K562 (cell line): Measurements from ENCODE around the gene GNS. TPM values are rescaled to one million over a fixed set of nuclear protein-coding genes. Genes with fewer than 3 reads are reported as not detected.

ENCODE experiments used
- ATF1 ChIP-seq, 2 experiments: fragments of 450-650 bp in 1 of 2; IDR thresholded peaks; 2 replicates each; pipeline ENCODE4 v1.6.1; 2016; ENCODE audit warnings: missing compliant biosample characterization in 1 of 2, missing genetic modification characterization in 1 of 2
- ATF6 ChIP-seq: sonication (generic); formaldehyde crosslinking; IDR thresholded peaks from 2 replicates; pipeline ENCODE4 v1.4.0; 2020; ENCODE audit warnings: mild to moderate bottlenecking, missing genetic modification reagents
- CTBP1 ChIP-seq: fragments of 450-650 bp; IDR thresholded peaks from 2 replicates; pipeline ENCODE4 v1.6.1; 2016; ENCODE audit warnings: borderline replicate concordance
- EP400 ChIP-seq: fragments of 450-650 bp; IDR thresholded peaks from 2 replicates; pipeline ENCODE4 v1.6.1; 2017; ENCODE audit warnings: antibody characterized with exemption, mild to moderate bottlenecking, moderate library complexity
- FOXP4 ChIP-seq: sonication (generic); formaldehyde crosslinking; IDR thresholded peaks from 2 replicates; pipeline ENCODE4 v1.8.0; 2022; ENCODE audit warnings: mild to moderate bottlenecking, missing genetic modification reagents, borderline replicate concordance
- HNRNPUL1 ChIP-seq: fragments of 200-400 bp; formaldehyde crosslinking; IDR thresholded peaks from 2 replicates; pipeline ENCODE4 v1.6.1; 2017; ENCODE audit warnings: low read length
- KAT7 ChIP-seq: sonication (generic); formaldehyde crosslinking; IDR thresholded peaks from 2 replicates; pipeline ENCODE4 v1.8.0; 2022; ENCODE audit warnings: missing genetic modification reagents, mild to moderate bottlenecking, borderline replicate concordance
- NR2C1 ChIP-seq, 2 experiments: fragments of 450-650 bp; IDR thresholded peaks; 2 replicates each; pipeline ENCODE4 v1.6.1; 2017; ENCODE audit warnings: mild to moderate bottlenecking in 2 of 2, antibody characterized with exemption in 1 of 2, inconsistent platforms in 1 of 2, missing compliant biosample characterization in 1 of 2, missing genetic modification characterization in 1 of 2
- RBBP5 ChIP-seq: fragments of 200-600 bp; sonication (generic); IDR thresholded peaks from 2 replicates; pipeline ENCODE4 v1.6.1; 2012; ENCODE audit warnings: borderline replicate concordance, mild to moderate bottlenecking, low read length, control low read depth, inconsistent platforms; ENCODE audit not compliant: insufficient read depth, poor library complexity, severe bottlenecking
- SIN3B ChIP-seq: fragments of 450-650 bp; IDR thresholded peaks from 2 replicates; pipeline ENCODE4 v1.6.1; 2017; ENCODE audit warnings: low read depth, mild to moderate bottlenecking, moderate library complexity
- SMARCA5 ChIP-seq: fragments of 450-650 bp; IDR thresholded peaks from 2 replicates; pipeline ENCODE4 v1.6.1; 2016
- SMARCC2 ChIP-seq: fragments of 450-650 bp; IDR thresholded peaks from 2 replicates; pipeline ENCODE4 v1.6.1; 2017; ENCODE audit warnings: antibody characterized with exemption, moderate library complexity, mild to moderate bottlenecking, low read depth
- SOX6 ChIP-seq: fragments of 450-650 bp; IDR thresholded peaks from 2 replicates; pipeline ENCODE4 v1.6.1; 2014; ENCODE audit warnings: mild to moderate bottlenecking
- SREBF2 ChIP-seq: sonication (generic); formaldehyde crosslinking; IDR thresholded peaks from 2 replicates; pipeline ENCODE4 v1.4.0; 2020; ENCODE audit warnings: mild to moderate bottlenecking, missing genetic modification reagents
- TFAP4 ChIP-seq: sonication (generic); formaldehyde crosslinking; IDR thresholded peaks from 2 replicates; pipeline ENCODE4 v1.8.0; 2022; ENCODE audit warnings: missing genetic modification reagents, mild to moderate bottlenecking, moderate library complexity, borderline replicate concordance
- XRCC5 ChIP-seq: fragments of 200-400 bp; formaldehyde crosslinking; IDR thresholded peaks from 2 replicates; pipeline ENCODE4 v1.6.1; 2017; ENCODE audit warnings: low read depth, mild to moderate bottlenecking, low read length
- ZEB2 ChIP-seq: fragments of 450-650 bp; IDR thresholded peaks from 2 replicates; pipeline ENCODE4 v1.6.1; 2016
- ZNF324 ChIP-seq: fragments of 250-450 bp; sonication (Bioruptor Pico); IDR thresholded peaks from 2 replicates; pipeline ENCODE4 v1.4.0; 2020; ENCODE audit warnings: mild to moderate bottlenecking
- ZNF609 ChIP-seq: sonication (generic); formaldehyde crosslinking; IDR thresholded peaks from 2 replicates; pipeline ENCODE4 v1.8.1; 2023; ENCODE audit warnings: missing genetic modification reagents, mild to moderate bottlenecking, borderline replicate concordance
- ZNF699 ChIP-seq: fragments of 250-450 bp; sonication (Bioruptor Pico); IDR thresholded peaks from 2 replicates; pipeline ENCODE4 v1.8.0; 2021; ENCODE audit warnings: mild to moderate bottlenecking, moderate library complexity; ENCODE audit not compliant: insufficient replicate concordance
- polyA plus RNA-seq, 8 experiments: library from polyadenylated mRNA; depleted of rRNA in 4 of 8; stranded (reverse) in 5 of 8; unstranded in 3 of 8; fragments of >200 nt; fragmentation: Nextera tagmentation in 2 of 8; fragmentation: Illumina TruSeq in 1 of 8; extraction: Ambion mirVana in 2 of 8; extraction: Trizol in 1 of 8; gene quantifications; 2 replicates each; pipeline versions ENCODE4 v1.2.1 to v1.2.3, GENCODE V29; 2011 to 2014; ENCODE audit warnings: inconsistent platforms in 1 of 8, missing spikeins in 1 of 8
- total RNA-seq, 7 experiments: library from RNA; depleted of rRNA in 6 of 7; stranded (reverse); fragments of >200 nt in 6 of 7; fragmentation: Illumina TruSeq in 2 of 7; extraction: Trizol in 2 of 7; gene quantifications; 2 replicates each; pipeline versions ENCODE4 v1.2.1 to v1.2.3, GENCODE V29; 2011 to 2021; ENCODE audit warnings: low replicate concordance in 1 of 7

The GNS gene
- total and polyA plus RNA-seq, 9 of the 15 experiments (the other 6 are each of a cell fraction or from before 2014, with no cell fraction given), result 4.6 to 30.3 (median 18.9) TPM

- TF ChIP-seq ZNF609 (CRISPR knock-in tag), result no peak
- peak; percentile 42 for TF ChIP-seq EP400
- TF ChIP-seq SOX6, result 0 out of 2 replicates have a peak, but pooled peaks have one; percentile 14
- TF ChIP-seq ZNF699 (CRISPR knock-in tag), result no peak
- no peak for TF ChIP-seq KAT7 (CRISPR knock-in tag)
- peak; percentile 62; the same call in 1 of the 2 replicates for TF ChIP-seq CTBP1
- peak; percentile 90 for TF ChIP-seq ZEB2
- TF ChIP-seq ATF1 (CRISPR knock-in tag; IDR thresholded peaks at IDR 0.05), result no peak
- no peak for TF ChIP-seq ATF1 (tag; IDR thresholded peaks at IDR 0.05)
- TF ChIP-seq ATF6, result no peak
- no peak for TF ChIP-seq RBBP5
- no peak for TF ChIP-seq SREBF2 (CRISPR knock-in tag)
- no peak for TF ChIP-seq NR2C1 (IDR thresholded peaks at IDR 0.05)
- no peak for TF ChIP-seq NR2C1 (tag; IDR thresholded peaks at IDR 0.05)
- TF ChIP-seq ZNF324 (CRISPR knock-in tag), result no peak
- TF ChIP-seq SIN3B, result no peak
- no peak for TF ChIP-seq XRCC5
- no peak for TF ChIP-seq FOXP4 (CRISPR knock-in tag)
- no peak for TF ChIP-seq SMARCA5
- no peak for TF ChIP-seq HNRNPUL1
- TF ChIP-seq SMARCC2, result no peak
- TF ChIP-seq TFAP4 (CRISPR knock-in tag), result no peak
Observed at GRCh38 chr12:64737539-64737938, 21.7 kb downstream of the GNS start (continued).
